GM18519 (cell line): ENCODE data around the gene RPP40.

Experiments used
- ATAC-seq: cut with Tn5 transposase; IDR thresholded peaks from one replicate; pipeline ENCODE4 v1.9.1; 2021; ENCODE audit warnings: mild to moderate bottlenecking, moderate library complexity; ENCODE audit not compliant: unreplicated experiment, low FRiP score

Gene RPP40

GRCh38 chr6:4972438-4972837, 31.4 kb downstream of the RPP40 start:
- ATAC-seq = no peak

- no peak for ATAC-seq
Measured at GRCh38 chr6:4971851-4972250, 32.0 kb downstream of the RPP40 start.

- no peak for ATAC-seq
Measured at GRCh38 chr6:4970739-4971395, 33.0 kb downstream of the RPP40 start.

- no peak for ATAC-seq
Measured at GRCh38 chr6:4969609-4970285, 34.1 kb downstream of the RPP40 start.

GRCh38 chr6:4967301-4968030, 36.4 kb downstream of the RPP40 start:
- ATAC-seq = no peak

- no peak for ATAC-seq
Measured at GRCh38 chr6:4965562-4966389, 38.1 kb downstream of the RPP40 start.

GRCh38 chr6:4964675-4965561, 38.9 kb downstream of the RPP40 start:
- no peak for ATAC-seq

- ATAC-seq = no peak
Measured at GRCh38 chr6:4962905-4963304, 40.9 kb downstream of the RPP40 start.

GRCh38 chr6:4961322-4962168, 42.3 kb downstream of the RPP40 start:
- no peak for ATAC-seq

GRCh38 chr6:4958624-4959023, 45.2 kb downstream of the RPP40 start:
- no peak for ATAC-seq

GRCh38 chr6:4957521-4958231, 46.2 kb downstream of the RPP40 start:
- no peak for ATAC-seq

- ATAC-seq = no peak
Measured at GRCh38 chr6:4956625-4957024, 47.2 kb downstream of the RPP40 start.

- no peak for ATAC-seq
Measured at GRCh38 chr6:4953440-4953839, 50.4 kb downstream of the RPP40 start.

- ATAC-seq = no peak
Measured at GRCh38 chr6:4950836-4951533, 52.9 kb downstream of the RPP40 start.

- ATAC-seq = no peak
Measured at GRCh38 chr6:4950076-4950475, 53.8 kb downstream of the RPP40 start.

GRCh38 chr6:4948781-4949450, 54.9 kb downstream of the RPP40 start:
- no peak for ATAC-seq

GRCh38 chr6:4947716-4948115, 56.1 kb downstream of the RPP40 start:
- no peak for ATAC-seq
